ENCODE measurements around the gene DCUN1D4.

Gene DCUN1D4

DNA sequence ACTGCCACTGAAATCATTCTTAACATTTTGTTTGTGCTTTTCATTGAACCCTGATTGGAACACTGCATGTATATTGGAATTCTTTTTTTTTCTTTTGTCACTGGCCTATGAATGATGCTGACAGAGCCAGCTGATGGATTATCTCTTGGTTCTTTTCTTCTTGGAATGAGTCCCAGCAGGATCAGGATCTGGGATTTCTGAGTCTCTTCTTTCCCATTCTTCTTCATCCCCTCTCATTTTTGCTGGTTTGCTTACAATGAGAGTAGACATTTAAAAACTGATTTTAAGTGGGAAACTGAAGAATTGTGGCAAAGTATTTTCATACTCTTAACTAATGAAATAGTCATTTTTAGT is 9.0 kb downstream of the DCUN1D4 start:
- DNase-seq (ENCODE audit: low read depth) = no peak
- TF ChIP-seq, protein P1, sequence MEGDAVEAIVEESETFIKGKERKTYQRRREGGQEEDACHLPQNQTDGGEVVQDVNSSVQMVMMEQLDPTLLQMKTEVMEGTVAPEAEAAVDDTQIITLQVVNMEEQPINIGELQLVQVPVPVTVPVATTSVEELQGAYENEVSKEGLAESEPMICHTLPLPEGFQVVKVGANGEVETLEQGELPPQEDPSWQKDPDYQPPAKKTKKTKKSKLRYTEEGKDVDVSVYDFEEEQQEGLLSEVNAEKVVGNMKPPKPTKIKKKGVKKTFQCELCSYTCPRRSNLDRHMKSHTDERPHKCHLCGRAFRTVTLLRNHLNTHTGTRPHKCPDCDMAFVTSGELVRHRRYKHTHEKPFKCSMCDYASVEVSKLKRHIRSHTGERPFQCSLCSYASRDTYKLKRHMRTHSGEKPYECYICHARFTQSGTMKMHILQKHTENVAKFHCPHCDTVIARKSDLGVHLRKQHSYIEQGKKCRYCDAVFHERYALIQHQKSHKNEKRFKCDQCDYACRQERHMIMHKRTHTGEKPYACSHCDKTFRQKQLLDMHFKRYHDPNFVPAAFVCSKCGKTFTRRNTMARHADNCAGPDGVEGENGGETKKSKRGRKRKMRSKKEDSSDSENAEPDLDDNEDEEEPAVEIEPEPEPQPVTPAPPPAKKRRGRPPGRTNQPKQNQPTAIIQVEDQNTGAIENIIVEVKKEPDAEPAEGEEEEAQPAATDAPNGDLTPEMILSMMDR (conservative IDR thresholded peaks at IDR 0.05; ENCODE audit: control insufficient read depth, insufficient read depth, low read depth, low read length) = no peak
- H3K4me3 ChIP-seq (ENCODE audit: control insufficient read depth, low read depth, low read length) = no peak overlapping the region

DNA sequence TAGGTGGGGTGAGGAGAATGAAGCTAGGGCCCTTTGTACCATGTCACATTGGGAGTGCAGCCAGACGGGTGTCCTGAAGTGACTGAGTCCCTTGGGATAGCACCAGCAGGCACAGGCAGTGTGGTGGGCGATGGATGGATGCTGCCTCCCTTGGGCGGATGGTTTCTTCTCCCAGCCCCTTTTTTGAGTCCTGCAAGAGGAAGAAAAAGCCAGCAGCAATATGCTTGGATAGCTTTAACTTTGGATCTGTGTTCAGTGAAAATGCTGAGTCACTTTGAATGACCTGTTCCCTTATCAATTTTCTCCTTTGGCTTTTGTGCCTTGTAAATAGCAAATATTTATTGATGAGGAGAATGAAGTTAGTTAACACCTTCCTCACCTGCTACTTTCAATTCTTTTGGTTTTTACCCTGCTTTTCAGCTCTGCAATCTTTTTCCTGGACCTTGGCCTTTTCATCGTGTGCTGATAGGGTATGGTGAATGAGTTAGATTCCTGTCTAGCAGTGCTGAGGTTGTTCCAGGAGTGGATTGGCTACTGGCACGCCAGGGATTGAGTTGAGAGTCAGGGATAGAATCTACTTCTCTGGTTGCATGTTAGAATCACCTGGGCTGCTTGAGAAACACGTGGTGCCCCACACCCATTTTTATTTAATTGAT is 10.2 kb downstream of the DCUN1D4 start:
- TF ChIP-seq, protein P1 (conservative IDR thresholded peaks at IDR 0.05; ENCODE audit: control insufficient read depth, insufficient read depth, low read depth, low read length) = no peak
- no peak overlapping the region for H3K4me3 ChIP-seq (ENCODE audit: control insufficient read depth, low read depth, low read length)
- no peak for DNase-seq (ENCODE audit: low read depth)

DNA sequence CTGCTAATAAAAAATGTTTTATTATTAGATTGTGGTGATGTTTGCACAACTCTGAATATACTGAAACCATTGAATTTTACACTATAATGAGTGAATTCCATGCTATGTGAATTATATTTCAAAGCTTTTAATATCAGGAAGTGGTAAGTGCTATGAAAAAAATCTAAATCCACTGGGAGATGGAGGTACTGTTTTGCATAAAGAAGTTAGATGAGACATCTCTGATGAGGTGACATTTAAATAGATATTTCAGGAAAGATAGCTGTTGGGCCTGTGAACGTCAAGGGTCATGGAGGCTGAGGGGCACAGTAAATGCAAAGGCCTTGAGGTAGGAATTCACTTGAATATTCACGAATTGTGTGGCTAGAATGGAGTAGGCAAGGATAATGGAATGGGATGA is 12.3 kb downstream of the DCUN1D4 start:
- TF ChIP-seq, protein P1 (conservative IDR thresholded peaks at IDR 0.05; ENCODE audit: control insufficient read depth, insufficient read depth, low read depth, low read length) = no peak
- no peak overlapping the region for H3K4me3 ChIP-seq (ENCODE audit: control insufficient read depth, low read depth, low read length)
- no peak for DNase-seq (ENCODE audit: low read depth)

DNA sequence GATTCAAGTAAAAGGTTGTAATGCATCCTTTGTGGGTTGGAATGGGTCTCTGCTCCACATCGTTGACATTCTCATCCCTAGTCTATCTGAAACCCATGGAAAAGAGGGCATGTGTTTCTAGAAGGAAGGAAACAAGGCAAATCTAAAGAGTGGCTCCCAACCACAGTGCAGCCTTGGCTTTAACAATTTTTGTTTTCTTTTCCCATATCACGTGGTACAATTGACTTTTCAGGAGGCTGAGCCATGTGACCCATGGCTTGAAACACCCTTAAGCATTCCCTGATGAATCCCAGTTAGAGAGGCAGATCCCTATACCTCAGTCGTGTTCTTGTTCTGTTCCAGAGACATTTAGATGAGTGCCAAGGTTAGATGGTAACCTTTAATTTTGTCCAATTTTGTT is 12.8 kb downstream of the DCUN1D4 start:
- H3K4me3 ChIP-seq (ENCODE audit: control insufficient read depth, low read depth, low read length) = no peak overlapping the region
- no peak for DNase-seq (ENCODE audit: low read depth)
- TF ChIP-seq, protein P1 (conservative IDR thresholded peaks at IDR 0.05; ENCODE audit: control insufficient read depth, insufficient read depth, low read depth, low read length) = no peak

DNA sequence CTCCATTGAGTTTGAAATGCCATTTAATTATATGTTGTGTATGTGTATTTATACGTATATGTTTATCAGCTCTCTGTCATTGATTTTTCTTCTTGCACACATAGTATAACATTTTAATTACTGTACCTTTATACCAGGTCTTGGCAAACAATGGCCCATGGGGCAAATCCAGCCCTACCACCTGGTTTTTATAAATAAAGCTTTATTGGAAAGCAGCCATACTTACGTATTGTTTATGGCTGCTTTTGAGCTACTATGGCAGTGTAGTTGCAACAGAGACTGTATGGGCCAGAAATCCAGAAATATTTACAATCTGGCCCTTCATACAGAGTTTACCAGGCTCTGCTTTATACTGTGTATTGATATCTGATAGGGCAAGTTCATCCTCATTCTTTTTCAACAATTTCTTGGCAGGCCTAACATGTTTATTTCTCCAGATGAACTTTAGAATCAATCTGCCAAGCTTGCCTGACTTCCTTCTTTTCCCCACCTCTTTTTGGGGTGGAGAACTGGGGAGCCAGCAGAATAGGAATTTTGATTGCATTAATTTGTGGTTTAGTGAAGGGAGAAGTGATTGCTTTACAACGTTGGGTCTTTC is 15.8 kb downstream of the DCUN1D4 start:
- no peak overlapping the region for H3K4me3 ChIP-seq (ENCODE audit: control insufficient read depth, low read depth, low read length)
- DNase-seq (ENCODE audit: low read depth) = peak; percentile 16
- TF ChIP-seq, protein P1 (conservative IDR thresholded peaks at IDR 0.05; ENCODE audit: control insufficient read depth, insufficient read depth, low read depth, low read length) = no peak

DNA sequence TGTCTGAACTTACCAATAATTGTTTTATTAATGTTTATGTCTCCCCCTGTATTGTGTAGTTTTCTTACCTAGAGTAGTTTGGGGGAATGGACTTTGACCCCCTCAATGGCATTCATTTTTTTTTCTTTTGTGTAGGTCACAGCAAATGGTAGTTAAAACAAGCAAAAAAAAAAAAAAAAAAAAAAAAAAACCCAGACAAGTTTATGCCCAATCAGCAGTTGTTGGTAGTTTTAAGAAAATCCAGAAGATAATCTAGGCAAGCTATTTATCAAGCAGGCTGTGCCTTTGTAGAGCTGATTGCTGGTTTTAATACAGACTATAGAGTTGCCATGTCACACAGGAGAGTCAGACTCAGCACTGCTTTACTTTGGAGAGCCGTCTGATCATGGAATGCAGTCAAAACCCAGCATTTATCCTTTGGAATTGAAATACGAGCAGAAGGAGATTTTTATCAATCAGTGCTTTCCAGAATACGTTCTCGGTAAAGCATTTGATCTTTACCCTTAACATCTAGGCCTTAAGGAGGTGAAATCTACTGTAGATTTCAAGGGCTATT is 16.6 kb downstream of the DCUN1D4 start:
- no peak for DNase-seq (ENCODE audit: low read depth)
- no peak overlapping the region for H3K4me3 ChIP-seq (ENCODE audit: control insufficient read depth, low read depth, low read length)
- TF ChIP-seq, protein P1 (conservative IDR thresholded peaks at IDR 0.05; ENCODE audit: control insufficient read depth, insufficient read depth, low read depth, low read length) = no peak

All from fibroblast of mammary gland (primary cell).